Common myeloid progenitor, CD34-positive (primary cell): ENCODE measurements around the gene MXD1.
A peak's percentile ranks its signal among the peaks of the same experiment; 100 is the strongest.

ENCODE experiments used
- CTCF ChIA-PET: fragments of 350-600 bp; sonication (Branson Sonifier 250); formaldehyde crosslinking; loops from one replicate; lab custom pipeline; 2021; ENCODE audit warnings: antibody characterized with exemption; lab: Charles Lee
- POLR2A ChIA-PET: fragments of 350-600 bp; sonication (Branson Sonifier 250); formaldehyde crosslinking; loops from one replicate; lab custom pipeline; 2021; ENCODE audit warnings: antibody characterized with exemption; lab: Charles Lee
- DNase-seq, 3 donors: peaks; one replicate each; pipeline versions ENCODE4 v3.0.0 to v3.0.0-alpha.2; 2013
- H3K27ac ChIP-seq, 2 experiments: 1 replicate in 1 of 2; 2 replicates in 1 of 2; pipeline ENCODE4 v1.7.0; 2013; ENCODE audit warnings: inconsistent platforms in 2 of 2, low read length in 2 of 2, mild to moderate bottlenecking in 2 of 2, low read depth in 1 of 2, moderate library complexity in 1 of 2; ENCODE audit not compliant: severe bottlenecking in 2 of 2, insufficient read depth in 1 of 2, poor library complexity in 1 of 2
- H3K27me3 ChIP-seq, 5 experiments: replicated peaks in 2 of 5; 1 replicate in 3 of 5; 2 replicates in 2 of 5; pipeline versions ENCODE4 v1.6.1 to v1.7.0; 2013; ENCODE audit warnings: low read length in 4 of 5, mild to moderate bottlenecking in 2 of 5, moderate library complexity in 2 of 5, inconsistent platforms in 1 of 5; ENCODE audit not compliant: insufficient read depth in 5 of 5, control insufficient read depth in 4 of 5
- H3K36me3 ChIP-seq, 4 experiments: 1 replicate in 2 of 4; 2 replicates in 2 of 4; pipeline versions ENCODE4 v1.6.1 to v1.7.0; 2013; ENCODE audit warnings: low read length in 3 of 4, control low read depth in 1 of 4, mild to moderate bottlenecking in 1 of 4; ENCODE audit not compliant: control insufficient read depth in 4 of 4, insufficient read depth in 4 of 4
- H3K4me1 ChIP-seq, 4 experiments: 1 replicate in 3 of 4; 2 replicates in 1 of 4; pipeline versions ENCODE4 v1.6.1 to v1.7.1; 2013; ENCODE audit warnings: low read length in 3 of 4, mild to moderate bottlenecking in 3 of 4, control low read depth in 1 of 4, inconsistent platforms in 1 of 4, moderate library complexity in 1 of 4; ENCODE audit not compliant: control insufficient read depth in 4 of 4, insufficient read depth in 4 of 4; ENCODE audit errors: control extremely low read depth in 1 of 4
- H3K4me3 ChIP-seq, 7 experiments: 1 replicate in 4 of 7; 2 replicates in 3 of 7; pipeline versions ENCODE4 v1.5.1 to v1.7.0; 2013; ENCODE audit warnings: mild to moderate bottlenecking in 7 of 7, low read length in 6 of 7, moderate library complexity in 6 of 7, inconsistent platforms in 2 of 7, low read depth in 2 of 7, control low read depth in 1 of 7; ENCODE audit not compliant: insufficient read depth in 4 of 7, control insufficient read depth in 1 of 7; ENCODE audit errors: extremely low read depth in 1 of 7
- H3K9me3 ChIP-seq, 5 experiments: 1 replicate in 4 of 5; 2 replicates in 1 of 5; pipeline versions ENCODE4 v1.6.1 to v1.7.1; 2013; ENCODE audit warnings: low read length in 4 of 5, mild to moderate bottlenecking in 2 of 5, inconsistent platforms in 1 of 5, low read depth in 1 of 5, moderate library complexity in 1 of 5; ENCODE audit not compliant: control insufficient read depth in 4 of 5, insufficient read depth in 2 of 5; ENCODE audit errors: control extremely low read depth in 1 of 5
- WGBS: methylation state at CpG from one replicate; pipeline ENCODE4 v1.1.5; 2013; ENCODE audit not compliant: insufficient coverage; 5-methylcytosine and 5-hydroxymethylcytosine counted together

The MXD1 gene

DNA sequence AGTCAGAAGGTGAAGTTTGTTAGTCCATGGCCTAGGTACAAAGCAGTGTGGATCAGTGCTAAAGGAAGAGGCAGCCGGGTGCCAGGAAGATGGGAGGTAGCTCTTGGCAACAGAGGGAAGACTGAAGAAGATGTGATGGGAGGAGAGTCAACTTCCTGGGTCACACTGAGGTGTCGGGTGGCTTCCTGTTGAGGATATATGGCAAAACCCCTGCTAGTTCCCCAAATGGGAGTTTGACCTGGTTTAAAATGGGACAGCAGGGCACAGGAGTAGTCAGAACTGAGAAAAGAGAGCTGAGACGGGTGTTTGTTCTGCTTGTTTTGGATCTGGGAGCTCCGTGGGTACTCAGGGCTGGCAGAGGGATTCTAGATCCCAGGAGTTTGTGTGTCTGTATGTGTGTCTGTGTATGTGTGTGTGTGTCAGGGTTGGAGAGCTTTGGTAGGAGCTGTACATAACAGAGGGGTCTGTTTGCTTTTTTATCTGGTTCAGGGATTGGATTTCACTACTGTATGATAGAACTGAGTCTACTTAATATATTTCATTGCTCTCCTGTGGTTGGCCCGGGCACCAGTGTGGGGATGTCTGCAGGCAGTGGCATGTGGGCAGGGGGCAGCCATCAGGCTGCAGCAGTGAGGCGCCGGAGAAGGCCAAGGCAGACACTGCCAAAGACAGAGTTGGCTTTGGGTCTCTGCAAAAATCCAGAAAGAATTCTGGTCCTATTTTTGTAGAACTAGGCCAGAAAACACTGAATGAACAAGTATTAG lies 17.1 kb downstream of the MXD1 start:
- no peaks in the 10 kb centered on the region for H3K27me3 ChIP-seq
- H3K9me3 ChIP-seq: no peaks in the 10 kb centered on the region
- H3K27ac ChIP-seq: no peak overlapping the region
- no peak for DNase-seq
- ChIA-PET POLR2A (no interaction called here), CTCF (interaction anchor here (1.2 to 1.7 kb wide), 2 partner anchors 9 to 12 kb away, joined by 4 to 6 read pairs; no protein-coding TSS in a partner anchor)
- WGBS: 83% methylated on average over 7 of the region's 7 CpGs
- H3K4me1 ChIP-seq: peaks cover 22 to 35% (median 25%) of the 10 kb centered on the region in 4 experiments
- H3K4me3 ChIP-seq: no peak overlapping the region
- peaks cover 19 to 41% (median 31%) of the 10 kb centered on the region in 4 experiments for H3K36me3 ChIP-seq

DNA sequence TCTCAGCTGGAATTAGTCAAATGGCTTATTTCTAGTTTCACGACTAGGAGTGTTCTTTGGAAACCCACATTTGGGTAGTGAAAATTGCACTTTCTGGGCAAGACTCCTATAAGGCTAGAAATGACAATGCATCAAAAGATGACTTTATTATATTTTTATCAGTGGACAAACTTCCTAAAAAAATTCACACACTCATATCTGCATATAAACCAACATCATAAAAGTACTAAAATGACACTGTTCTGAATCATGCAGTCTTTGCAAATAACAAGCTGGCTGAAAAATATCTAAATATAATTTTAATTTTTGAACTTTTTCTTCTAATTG lies 17.6 kb downstream of the MXD1 start:
- ChIA-PET CTCF (interaction anchor here (1.7 to 1.8 kb wide), 2 partner anchors 9 to 10 kb away, joined by 4 to 9 read pairs; no protein-coding TSS in a partner anchor), POLR2A (no interaction called here)
- H3K36me3 ChIP-seq: peaks cover 15 to 41% (median 32%) of the 10 kb centered on the region in 4 experiments
- H3K4me1 ChIP-seq: peaks cover 22 to 30% (median 25%) of the 10 kb centered on the region in 4 experiments
- no peak overlapping the region for H3K4me3 ChIP-seq
- H3K27me3 ChIP-seq: no peaks in the 10 kb centered on the region
- no peak overlapping the region for H3K27ac ChIP-seq
- H3K9me3 ChIP-seq: no peaks in the 10 kb centered on the region
- DNase-seq: no peak
- WGBS: no CpG with 5 or more reads among the region's 1 CpG

DNA sequence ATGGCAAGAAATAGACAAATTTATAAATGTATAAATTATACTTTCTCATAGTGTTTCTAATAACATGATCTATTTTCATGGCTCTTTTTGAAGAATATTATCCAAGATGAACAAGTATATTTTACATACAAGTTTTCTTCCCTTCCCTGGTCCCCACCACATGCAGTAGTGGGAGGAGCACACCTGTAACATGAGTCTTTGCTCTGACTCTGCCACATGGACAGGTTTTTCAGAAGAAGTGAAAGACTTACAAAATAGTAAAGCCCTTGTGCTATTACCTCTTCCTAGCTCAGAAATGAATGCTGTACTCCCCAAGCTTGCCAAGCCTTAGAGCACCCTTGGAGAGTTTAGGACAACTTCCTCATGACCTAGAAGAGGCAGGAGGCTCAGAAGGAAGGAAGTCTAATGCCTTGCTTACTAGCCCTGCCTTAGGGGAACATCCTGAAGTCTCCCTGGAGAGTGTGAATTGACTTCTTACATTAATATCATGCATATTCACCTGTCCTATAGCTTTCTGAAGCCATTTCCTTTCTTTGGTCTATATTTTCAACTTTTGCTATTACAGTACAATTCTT lies 18.4 kb downstream of the MXD1 start:
- no peaks in the 10 kb centered on the region for H3K9me3 ChIP-seq
- H3K4me3 ChIP-seq: peak overlapping the region in 1 of 7 experiments; percentile 11
- H3K36me3 ChIP-seq: peaks cover 20 to 49% (median 33%) of the 10 kb centered on the region in 4 experiments
- peak in 1 of 3 donors; percentile 31 for DNase-seq
- no peak overlapping the region for H3K27ac ChIP-seq
- POLR2A ChIA-PET: no interaction called here
- H3K4me1 ChIP-seq: peaks cover 22 to 29% (median 25%) of the 10 kb centered on the region in 4 experiments
- H3K27me3 ChIP-seq: no peaks in the 10 kb centered on the region
- CTCF ChIA-PET: interaction anchor here (1.2 to 1.8 kb wide), 2 partner anchors 9 to 19 kb away, joined by 3 to 9 read pairs; no protein-coding TSS in a partner anchor

DNA sequence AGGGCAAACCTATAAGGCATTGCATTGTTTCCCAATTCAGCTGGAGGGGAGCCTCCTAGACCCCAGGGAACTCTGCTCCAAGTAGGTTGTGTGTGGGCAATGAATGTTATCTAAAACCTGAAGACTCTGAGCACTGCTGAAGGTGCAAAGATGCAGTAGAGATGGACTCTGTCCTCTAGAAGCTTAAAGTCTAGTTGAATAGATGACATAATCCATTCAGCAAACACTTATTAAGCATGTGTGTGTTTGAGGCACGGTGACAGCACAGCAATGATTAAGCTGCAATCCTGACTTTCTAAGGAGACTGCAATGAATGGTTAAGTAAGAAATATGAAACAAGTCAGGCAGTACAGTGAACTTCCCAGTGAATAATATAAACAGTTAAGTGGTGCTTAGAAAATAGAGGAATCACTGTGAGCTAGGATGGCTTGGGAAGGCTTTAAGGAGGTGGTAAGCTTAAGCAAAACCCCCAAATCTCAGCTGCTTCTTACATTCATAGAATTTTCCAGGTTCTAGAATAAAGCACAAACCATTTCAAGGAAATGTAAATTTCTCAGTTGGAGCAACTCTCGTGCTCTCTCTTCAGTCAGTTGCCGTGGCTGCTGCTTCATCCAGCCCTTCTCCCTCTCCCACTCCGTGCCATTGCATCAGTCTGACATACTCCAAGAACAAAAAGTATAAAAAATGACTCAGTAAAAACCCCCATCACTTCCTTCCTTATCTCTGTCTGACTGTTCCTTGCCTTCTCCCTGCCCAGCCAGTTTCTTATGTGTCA lies 19.1 kb downstream of the MXD1 start:
- Histone ChIP-seq H3K4me1 (peaks cover 22 to 29% (median 25%) of the 10 kb centered on the region in 4 experiments), H3K27ac (peak overlapping the region in 1 of 2 experiments; percentile 30), H3K27me3 (no peaks in the 10 kb centered on the region), H3K36me3 (peaks cover 26 to 52% (median 36%) of the 10 kb centered on the region in 4 experiments), H3K4me3 (peak overlapping the region in 2 of 7 experiments; percentile 8 to 30), H3K9me3 (no peaks in the 10 kb centered on the region)
- WGBS: 44% methylated on average over 4 of the region's 4 CpGs
- ChIA-PET POLR2A (no interaction called here), CTCF (interaction anchor here (0.6 to 1.8 kb wide), 6 partner anchors 10 to 213 kb away, joined by 3 to 9 read pairs (median 4); no protein-coding TSS in a partner anchor)
- DNase-seq: peak in 2 of 3 donors; percentile 55 to 57

DNA sequence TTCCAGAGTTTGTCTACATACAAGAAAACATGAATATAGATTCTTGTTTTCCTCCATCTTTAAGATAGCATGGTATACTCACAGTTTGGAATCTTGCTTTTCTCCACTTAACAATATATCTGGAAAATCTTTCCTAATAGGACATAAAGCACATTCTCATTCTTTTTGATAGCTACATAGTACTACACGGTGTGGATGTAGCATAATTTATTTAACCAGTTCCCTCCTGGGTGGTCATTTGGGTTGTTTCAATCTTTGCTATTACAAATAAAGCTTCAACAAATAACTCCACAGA lies 19.7 kb downstream of the MXD1 start:
- DNase-seq: no peak
- Histone ChIP-seq H3K4me1 (peaks cover 22 to 29% (median 25%) of the 10 kb centered on the region in 4 experiments), H3K27ac (peak overlapping the region in 1 of 2 experiments; percentile 30), H3K9me3 (no peaks in the 10 kb centered on the region), H3K36me3 (peaks cover 27 to 52% (median 34%) of the 10 kb centered on the region in 4 experiments), H3K4me3 (no peak overlapping the region), H3K27me3 (no peaks in the 10 kb centered on the region)
- ChIA-PET CTCF (interaction anchor here (0.6 to 1.8 kb wide), 6 partner anchors 9 to 214 kb away, joined by 3 to 9 read pairs (median 4); no protein-coding TSS in a partner anchor), POLR2A (interaction anchor here (1.4 kb wide), 1 partner anchor 39 kb away, joined by 3 read pairs; no protein-coding TSS in a partner anchor)
- WGBS: no CpG with 5 or more reads among the region's 1 CpG

DNA sequence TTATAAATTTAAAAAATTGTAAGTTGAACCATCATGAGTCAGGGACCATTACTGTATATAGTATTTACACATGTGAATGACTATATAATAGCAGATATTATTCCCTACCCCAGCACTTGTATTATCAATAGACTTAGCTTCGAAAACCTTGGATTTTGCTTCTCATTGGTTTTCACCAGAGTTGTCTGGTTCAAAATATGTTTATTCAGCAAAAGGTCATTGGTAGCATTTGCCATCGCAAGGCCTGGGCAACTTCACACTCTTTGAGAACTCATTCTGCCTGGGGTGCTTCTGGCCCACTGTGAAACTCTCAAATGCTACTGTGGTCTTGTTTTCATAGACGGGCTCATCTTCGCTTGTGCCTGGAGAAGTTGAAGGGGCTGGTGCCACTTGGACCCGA lies 20.1 kb downstream of the MXD1 start:
- no peak for DNase-seq
- peaks cover 22 to 29% (median 25%) of the 10 kb centered on the region in 4 experiments for H3K4me1 ChIP-seq
- no peak overlapping the region for H3K27ac ChIP-seq
- H3K9me3 ChIP-seq: no peaks in the 10 kb centered on the region
- ChIA-PET POLR2A (interaction anchor here (1.4 kb wide), 1 partner anchor 38 kb away, joined by 3 read pairs; no protein-coding TSS in a partner anchor), CTCF (interaction anchor here (1.0 to 1.3 kb wide), 4 partner anchors 8 to 70 kb away, joined by 3 to 6 read pairs (median 4); no protein-coding TSS in a partner anchor)
- peaks cover 25 to 55% (median 36%) of the 10 kb centered on the region in 4 experiments for H3K36me3 ChIP-seq
- WGBS: 100% methylated on average over 5 of the region's 5 CpGs
- H3K4me3 ChIP-seq: no peak overlapping the region
- no peaks in the 10 kb centered on the region for H3K27me3 ChIP-seq
